Endothelial cell of umbilical vein (primary cell): ENCODE measurements around the gene MEAK7.

Experiments used
- CTCF ChIP-seq, 2 donors: IDR thresholded peaks; 1 replicate in 1 of 2; 2 replicates in 1 of 2; pipeline ENCODE4 v1.5.1; 2011; ENCODE audit warnings: low read length in 2 of 2, mild to moderate bottlenecking in 2 of 2, moderate library complexity in 2 of 2, control low read depth in 1 of 2, inconsistent platforms in 1 of 2, low read depth in 1 of 2; ENCODE audit not compliant: insufficient read depth in 1 of 2; ENCODE audit errors: extremely low read depth in 1 of 2
- EZH2 ChIP-seq: IDR thresholded peaks from 2 replicates; pipeline ENCODE4 v1.6.1; 2012; ENCODE audit warnings: borderline replicate concordance, low read depth, mild to moderate bottlenecking, moderate library complexity, low read length, inconsistent platforms; ENCODE audit not compliant: severe bottlenecking
- JUN ChIP-seq: IDR thresholded peaks from 2 replicates; pipeline ENCODE4 v1.6.1; 2011; ENCODE audit warnings: borderline replicate concordance, low read depth; ENCODE audit not compliant: insufficient read length, insufficient read depth
- MYC ChIP-seq: IDR thresholded peaks from one replicate; pipeline ENCODE4 v1.6.1; 2011; ENCODE audit warnings: mild to moderate bottlenecking, low read depth, low read length
- POLR2A ChIP-seq: IDR thresholded peaks from 2 replicates; pipeline ENCODE4 v1.6.1; 2012; ENCODE audit warnings: low read depth, mild to moderate bottlenecking, control low read depth, low read length
- POLR2AphosphoS5 ChIP-seq: IDR thresholded peaks from 2 replicates; pipeline ENCODE4 v1.6.1; 2012; ENCODE audit warnings: low read depth, mild to moderate bottlenecking, control low read depth, low read length, moderate library complexity; ENCODE audit not compliant: insufficient read depth
- TF ChIP-seq, protein P1 (sequence below): IDR thresholded peaks from 2 replicates; pipeline ENCODE4 v1.6.1; 2011; ENCODE audit not compliant: insufficient read depth, insufficient read length

GRCh38 chr16:84548508-84548907 lies 44.0 kb upstream of the MEAK7 start:
- TF ChIP-seq EZH2 (no peak), POLR2A (no peak), CTCF (IDR thresholded peaks at IDR 0.05; ENCODE audit: extremely low read depth in 1 of 2, insufficient read depth in 1 of 2, low read depth in 1 of 2, low read length in 2 of 2) (no peak), POLR2AphosphoS5 (no peak), MYC (no peak), JUN (no peak)
- TF ChIP-seq, protein P1, sequence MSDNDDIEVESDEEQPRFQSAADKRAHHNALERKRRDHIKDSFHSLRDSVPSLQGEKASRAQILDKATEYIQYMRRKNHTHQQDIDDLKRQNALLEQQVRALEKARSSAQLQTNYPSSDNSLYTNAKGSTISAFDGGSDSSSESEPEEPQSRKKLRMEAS = no peak
